Activated T-helper 9 cell treated with anti-CD3 and anti-CD28 coated beads, Interleukin-2, amount 50 U/mL, for 16 hours (primary cell): ENCODE measurements around the gene BRSK2.
"Not testable (repeated sequence)": the region's sequence is repeated elsewhere in the genome, so short reads cannot be mapped to it uniquely, and the experiment has no call there.

Source experiments
- DNase-seq: peaks from one replicate; pipeline ENCODE4 v3.0.0-alpha.2; 2020; ENCODE audit warnings: low read depth

Gene BRSK2

GRCh38 chr11:1389932-1390568, at the start of gene BRSK2:
BRSK2 (plus strand) TSS chr11:1389934; CDS start chr11:1390285, 351 bp downstream.
- no peak for DNase-seq

- DNase-seq = no peak
Measured at GRCh38 chr11:1340111-1340510, 49.6 kb upstream of the BRSK2 start.

- DNase-seq = not testable (repeated sequence)
Measured at GRCh38 chr11:1341226-1341625, 48.5 kb upstream of the BRSK2 start.

- DNase-seq = no peak
Measured at GRCh38 chr11:1341928-1342524, 47.7 kb upstream of the BRSK2 start.

GRCh38 chr11:1342946-1343345, 46.8 kb upstream of the BRSK2 start:
- no peak for DNase-seq

- DNase-seq = no peak
Measured at GRCh38 chr11:1343391-1344055, 46.2 kb upstream of the BRSK2 start.

- DNase-seq = no peak
Measured at GRCh38 chr11:1344056-1344635, 45.6 kb upstream of the BRSK2 start.

- no peak for DNase-seq
Measured at GRCh38 chr11:1345737-1346513, 43.8 kb upstream of the BRSK2 start.

GRCh38 chr11:1346669-1347390, 42.9 kb upstream of the BRSK2 start:
- no peak for DNase-seq

GRCh38 chr11:1347411-1347999, 42.2 kb upstream of the BRSK2 start:
- not testable (repeated sequence) for DNase-seq

GRCh38 chr11:1348146-1348795, 41.5 kb upstream of the BRSK2 start:
- DNase-seq = no peak

- no peak for DNase-seq
Measured at GRCh38 chr11:1348796-1349326, 40.9 kb upstream of the BRSK2 start.

- DNase-seq = no peak
Measured at GRCh38 chr11:1349327-1350041, 40.2 kb upstream of the BRSK2 start.

- no peak for DNase-seq
Measured at GRCh38 chr11:1350086-1350725, 39.5 kb upstream of the BRSK2 start.

- DNase-seq = no peak
Measured at GRCh38 chr11:1351278-1351937, 38.3 kb upstream of the BRSK2 start.

GRCh38 chr11:1352696-1353382, 36.9 kb upstream of the BRSK2 start:
- DNase-seq = no peak

GRCh38 chr11:1353383-1354124, 36.2 kb upstream of the BRSK2 start:
- DNase-seq = no peak
